Measurements from ENCODE around the gene EMC1.

EMC1 gene

DNA sequence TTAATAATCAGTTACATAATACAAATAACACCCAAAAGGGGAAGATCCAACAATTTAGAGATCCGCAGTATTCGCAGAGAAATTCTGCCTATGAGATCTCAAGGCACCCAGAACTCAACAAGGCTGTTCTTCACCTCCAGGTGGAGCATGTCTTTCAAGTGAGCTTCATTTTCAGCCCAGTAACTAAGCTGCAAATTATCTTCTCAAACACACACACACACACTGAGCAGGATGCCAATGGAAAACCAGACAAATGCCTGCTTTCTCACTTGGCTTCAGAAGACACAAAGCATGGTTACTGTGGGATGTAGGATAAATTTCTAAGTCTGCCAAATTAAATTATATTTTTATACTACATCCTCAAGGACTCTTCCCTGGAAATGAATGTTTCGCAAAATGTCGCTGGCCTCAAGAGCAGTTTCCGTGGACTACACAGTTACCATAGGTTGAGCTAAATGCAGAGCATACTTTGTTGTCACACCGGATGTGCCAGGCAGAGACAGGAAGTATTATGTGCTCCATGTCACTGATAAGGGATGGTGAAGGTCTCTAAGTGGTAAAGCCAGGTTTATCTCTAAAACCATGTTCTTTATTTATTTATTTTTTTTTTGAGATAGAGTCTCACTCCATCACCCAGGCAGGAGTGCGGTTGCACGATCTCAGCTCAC is 71.6 kb downstream of the EMC1 start:
- Histone ChIP-seq H3K36me3 (peaks cover 97 to 100% (median 100%) of the 10 kb centered on the region in 11 experiments), H3K27ac (peak overlapping the region in 4 of 11 experiments; percentile 7 to 25 (median 13); a peak in 4 of 22 replicates), H4K20me1 (peaks cover 0 to 55% (median 5%) of the 10 kb centered on the region in 11 experiments; a peak in 8 of 22 replicates), H3K27me3 (no peaks in the 10 kb centered on the region), H3K4me2 (peak overlapping the region in 3 of 11 experiments; percentile 16 to 33 (median 24); a peak in 3 of 22 replicates), H3K9me3 (replicated peaks in 1 of 11) (no peaks in the 10 kb centered on the region), H3K4me3 (no peak overlapping the region), H3K9ac (peak overlapping the region in 1 of 11 experiments; percentile 9; a peak in 1 of 22 replicates), H3K4me1 (peaks cover 0 to 14% (median 3%) of the 10 kb centered on the region in 10 experiments; a peak in 5 of 20 replicates)
- TF ChIP-seq Cebpa-rat (IDR thresholded peaks at IDR 0.05): no peak

DNA sequence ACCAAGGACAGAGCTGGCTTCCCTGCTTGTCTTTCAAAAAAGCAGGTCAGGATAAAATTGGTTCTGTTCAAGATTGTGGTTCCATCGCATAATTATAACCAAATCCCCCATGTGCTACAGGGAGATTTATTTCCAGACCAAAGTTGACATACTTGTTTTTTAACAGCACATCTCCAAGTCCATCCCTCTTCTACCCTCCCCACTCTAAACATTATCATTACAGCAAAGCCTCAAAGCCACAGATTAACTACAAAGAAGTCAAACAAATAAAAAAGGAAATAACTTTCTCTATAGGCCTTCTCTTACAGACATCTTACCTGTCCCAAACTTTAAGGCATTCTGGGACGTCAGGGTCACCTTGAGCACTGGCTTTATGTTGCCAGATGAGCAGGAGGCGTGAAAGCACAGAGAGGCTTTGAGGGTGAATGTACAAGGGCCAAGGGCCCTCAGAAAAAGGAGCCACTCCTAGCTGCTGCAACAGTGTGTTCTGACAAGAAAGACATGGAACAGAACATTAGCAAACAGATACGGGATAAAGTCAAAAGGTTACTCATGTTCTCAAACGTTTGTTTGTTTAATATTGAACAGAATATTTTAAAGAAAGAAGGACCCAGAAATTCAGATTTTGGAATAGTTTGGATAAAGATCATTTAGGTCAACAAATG is 72.5 kb downstream of the EMC1 start:
- no peaks in the 10 kb centered on the region for H3K9me3 ChIP-seq (replicated peaks in 1 of 11)
- H3K4me3 ChIP-seq: no peak overlapping the region
- no peak overlapping the region for H3K9ac ChIP-seq
- H3K27ac ChIP-seq: no peak overlapping the region; a peak in 1 of 22 replicates
- H3K4me1 ChIP-seq: peaks cover 0 to 14% (median 3%) of the 10 kb centered on the region in 10 experiments; a peak in 5 of 20 replicates
- H3K27me3 ChIP-seq: no peaks in the 10 kb centered on the region
- peaks cover 0 to 58% (median 5%) of the 10 kb centered on the region in 11 experiments; a peak in 8 of 22 replicates for H4K20me1 ChIP-seq
- no peak overlapping the region for H3K4me2 ChIP-seq
- no peak for TF ChIP-seq Cebpa-rat (IDR thresholded peaks at IDR 0.05)
- peaks cover 97 to 100% (median 100%) of the 10 kb centered on the region in 11 experiments for H3K36me3 ChIP-seq

DNA sequence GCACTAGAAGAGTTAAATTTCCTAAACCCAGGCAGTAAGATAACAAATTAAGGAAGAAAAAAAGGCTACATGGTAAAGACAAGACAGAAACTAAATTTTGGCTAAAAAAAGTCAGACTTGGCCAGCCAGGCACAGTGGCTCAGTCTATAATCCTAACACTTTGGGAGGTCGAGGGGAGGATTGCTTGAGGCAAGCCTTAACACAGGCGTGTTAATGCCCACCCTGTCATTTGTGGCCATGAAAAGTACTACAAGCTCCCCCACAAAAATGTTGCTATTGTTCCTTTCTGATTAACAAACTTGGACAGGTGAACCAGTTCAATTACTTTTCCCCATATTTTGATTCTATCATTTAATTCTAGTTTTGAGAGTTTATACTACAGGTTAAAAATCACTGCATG is 73.5 kb downstream of the EMC1 start:
- Histone ChIP-seq H3K4me2 (no peak overlapping the region), H3K9me3 (replicated peaks in 1 of 11) (no peaks in the 10 kb centered on the region), H3K27ac (no peak overlapping the region), H3K4me1 (peaks cover 0 to 14% (median 3%) of the 10 kb centered on the region in 10 experiments; a peak in 5 of 20 replicates), H4K20me1 (peaks cover 0 to 64% (median 6%) of the 10 kb centered on the region in 11 experiments; a peak in 9 of 22 replicates), H3K4me3 (no peak overlapping the region), H3K36me3 (peaks cover 97 to 100% (median 100%) of the 10 kb centered on the region in 11 experiments), H3K9ac (no peak overlapping the region), H3K27me3 (no peaks in the 10 kb centered on the region)
- TF ChIP-seq Cebpa-rat (IDR thresholded peaks at IDR 0.05): no peak

- TF ChIP-seq Cebpa-rat (IDR thresholded peaks at IDR 0.05): no peak
- Histone ChIP-seq H3K4me3 (no peak overlapping the region), H3K9ac (0 out of 22 replicates have a peak overlapping the region, but pooled peaks of 1 of the 11 experiments have one; percentile 2), H4K20me1 (peaks cover 0 to 53% (median 14%) of the 10 kb centered on the region in 11 experiments; a peak in 12 of 22 replicates), H3K4me2 (no peak overlapping the region), H3K27me3 (no peaks in the 10 kb centered on the region), H3K36me3 (peaks cover 99 to 100% (median 100%) of the 10 kb centered on the region in 11 experiments), H3K9me3 (replicated peaks in 1 of 11) (no peaks in the 10 kb centered on the region), H3K27ac (no peak overlapping the region), H3K4me1 (peaks cover 0 to 15% (median 0%) of the 10 kb centered on the region in 10 experiments; a peak in 4 of 20 replicates)
These were observed 81.7 kb downstream of the EMC1 start for GRCh38 chr1:19169642-19170041.

DNA sequence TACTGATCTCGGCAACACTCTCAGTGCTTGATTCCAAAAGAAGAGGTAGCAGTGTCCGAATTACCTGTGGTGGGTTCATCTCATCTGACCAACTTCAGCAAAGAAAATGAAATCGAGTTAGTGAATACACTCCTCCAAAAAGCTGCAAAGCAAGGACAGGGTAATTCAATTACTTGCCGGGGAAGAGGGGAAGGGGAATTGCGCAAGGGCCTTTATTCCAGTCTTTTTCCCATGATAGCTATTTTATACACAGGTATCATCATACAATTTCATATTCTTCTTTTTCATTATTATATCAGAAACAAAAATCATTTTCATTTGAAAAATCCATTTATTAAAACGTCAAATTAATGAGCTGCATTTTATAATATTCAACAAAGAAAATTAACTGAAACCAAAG is 84.2 kb downstream of the EMC1 start:
- Histone ChIP-seq H3K9ac (no peak overlapping the region), H3K27me3 (no peaks in the 10 kb centered on the region), H3K27ac (no peak overlapping the region), H3K4me1 (peaks cover 0 to 16% (median 0%) of the 10 kb centered on the region in 10 experiments; a peak in 4 of 20 replicates), H3K36me3 (peaks cover 99 to 100% (median 100%) of the 10 kb centered on the region in 11 experiments), H3K4me2 (no peak overlapping the region), H4K20me1 (peaks cover 0 to 47% (median 15%) of the 10 kb centered on the region in 11 experiments; a peak in 10 of 22 replicates), H3K9me3 (replicated peaks in 1 of 11) (no peaks in the 10 kb centered on the region), H3K4me3 (no peak overlapping the region)
- peak in 2 of 11 experiments; percentile 10 to 46; a peak in 1 of 22 replicates for TF ChIP-seq Cebpa-rat (IDR thresholded peaks at IDR 0.05)

- Histone ChIP-seq H3K27ac (no peak overlapping the region), H3K4me1 (peaks cover 0 to 16% (median 0%) of the 10 kb centered on the region in 10 experiments; a peak in 4 of 20 replicates), H3K4me2 (no peak overlapping the region), H3K9me3 (replicated peaks in 1 of 11) (no peaks in the 10 kb centered on the region), H3K36me3 (peaks cover 99 to 100% (median 100%) of the 10 kb centered on the region in 11 experiments), H4K20me1 (peaks cover 0 to 57% (median 15%) of the 10 kb centered on the region in 11 experiments; a peak in 10 of 22 replicates), H3K4me3 (no peak overlapping the region), H3K27me3 (no peaks in the 10 kb centered on the region), H3K9ac (no peak overlapping the region)
- TF ChIP-seq Cebpa-rat (IDR thresholded peaks at IDR 0.05): no peak
These were observed 85.3 kb downstream of the EMC1 start for GRCh38 chr1:19166066-19166465.
